Smooth muscle cell (in vitro differentiated cells): ENCODE data around the gene RGS9BP. TPM values are rescaled to one million over a fixed set of nuclear protein-coding genes. Genes with fewer than 3 reads are reported as not detected.

ENCODE experiments used
- DNase-seq: peaks from one replicate; lab custom pipeline; 2025; ENCODE audit not compliant: unreplicated experiment; lab: John Stamatoyannopoulos, UW
- H2AFZ ChIP-seq: fragments of 200-600 bp; sonication (generic); 2 replicates; pipeline ENCODE4 v1.6.0; 2016; ENCODE audit warnings: antibody characterized with exemption, low read depth, mild to moderate bottlenecking
- H3F3A ChIP-seq: fragments of 200-600 bp; sonication (generic); 2 replicates; pipeline ENCODE4 v1.6.0; 2017; ENCODE audit warnings: antibody characterized with exemption, low read depth
- H3K27ac ChIP-seq: fragments of 200-600 bp; sonication (generic); 2 replicates; pipeline ENCODE4 v1.5.1; 2016; ENCODE audit warnings: low read depth, mild to moderate bottlenecking
- H3K27me3 ChIP-seq: fragments of 200-600 bp; sonication (generic); 2 replicates; pipeline ENCODE4 v1.6.1; 2016; ENCODE audit warnings: low read depth, mild to moderate bottlenecking
- H3K36me3 ChIP-seq: fragments of 200-600 bp; sonication (generic); 2 replicates; pipeline ENCODE4 v1.5.1; 2016; ENCODE audit warnings: low read depth
- H3K4me1 ChIP-seq: fragments of 200-600 bp; sonication (generic); 2 replicates; pipeline ENCODE4 v1.5.1; 2016; ENCODE audit warnings: low read depth
- H3K4me2 ChIP-seq: fragments of 200-600 bp; sonication (generic); 2 replicates; pipeline ENCODE4 v1.6.0; 2016; ENCODE audit warnings: mild to moderate bottlenecking
- H3K4me3 ChIP-seq: fragments of 200-600 bp; sonication (generic); 2 replicates; pipeline ENCODE4 v1.5.1; 2016; ENCODE audit warnings: mild to moderate bottlenecking
- H3K79me2 ChIP-seq: fragments of 200-600 bp; sonication (generic); 2 replicates; pipeline ENCODE4 v1.6.0; 2016; ENCODE audit warnings: low read depth, mild to moderate bottlenecking
- H3K9ac ChIP-seq: fragments of 200-600 bp; sonication (generic); 2 replicates; pipeline ENCODE4 v1.6.0; 2016; ENCODE audit warnings: low read depth
- H3K9me3 ChIP-seq: fragments of 200-600 bp; sonication (generic); replicated peaks from 2 replicates; pipeline ENCODE4 v1.5.1; 2016; ENCODE audit warnings: low read depth
- H4K20me1 ChIP-seq: fragments of 200-600 bp; sonication (generic); 2 replicates; pipeline ENCODE4 v1.6.0; 2016; ENCODE audit warnings: low read depth
- WGBS: methylation state at CpG from one replicate; pipeline ENCODE4 v1.1.7; 2016; ENCODE audit warnings: low lambda C conversion rate; 5-methylcytosine and 5-hydroxymethylcytosine counted together
- polyA plus RNA-seq: library from polyadenylated mRNA; unstranded; fragments of >200 nt; fragmentation: Nextera tagmentation; extraction: Ambion mirVana; gene quantifications from 2 replicates; pipeline ENCODE4 v1.2.1, GENCODE V29; 2016
- small RNA-seq: library from RNA; depleted of rRNA; stranded (forward); fragments of <200 nt; gene quantifications from one replicate; pipeline ENCODE3, GENCODE V24; 2014
- total RNA-seq: library from RNA; depleted of rRNA; stranded (reverse); fragments of >200 nt; gene quantifications from 2 replicates; pipeline ENCODE4 v1.2.3, GENCODE V29; 2014
- TF ChIP-seq, protein P1 (sequence below): fragments of 200-600 bp; sonication (generic); IDR thresholded peaks from 2 replicates; pipeline ENCODE4 v1.5.1; 2017; ENCODE audit warnings: borderline replicate concordance, mild to moderate bottlenecking, antibody characterized with exemption; ENCODE audit not compliant: insufficient read depth, poor library complexity, severe bottlenecking

RGS9BP gene
- total and polyA plus RNA-seq, 2 experiments from 2014 or later, result not detected

DNA sequence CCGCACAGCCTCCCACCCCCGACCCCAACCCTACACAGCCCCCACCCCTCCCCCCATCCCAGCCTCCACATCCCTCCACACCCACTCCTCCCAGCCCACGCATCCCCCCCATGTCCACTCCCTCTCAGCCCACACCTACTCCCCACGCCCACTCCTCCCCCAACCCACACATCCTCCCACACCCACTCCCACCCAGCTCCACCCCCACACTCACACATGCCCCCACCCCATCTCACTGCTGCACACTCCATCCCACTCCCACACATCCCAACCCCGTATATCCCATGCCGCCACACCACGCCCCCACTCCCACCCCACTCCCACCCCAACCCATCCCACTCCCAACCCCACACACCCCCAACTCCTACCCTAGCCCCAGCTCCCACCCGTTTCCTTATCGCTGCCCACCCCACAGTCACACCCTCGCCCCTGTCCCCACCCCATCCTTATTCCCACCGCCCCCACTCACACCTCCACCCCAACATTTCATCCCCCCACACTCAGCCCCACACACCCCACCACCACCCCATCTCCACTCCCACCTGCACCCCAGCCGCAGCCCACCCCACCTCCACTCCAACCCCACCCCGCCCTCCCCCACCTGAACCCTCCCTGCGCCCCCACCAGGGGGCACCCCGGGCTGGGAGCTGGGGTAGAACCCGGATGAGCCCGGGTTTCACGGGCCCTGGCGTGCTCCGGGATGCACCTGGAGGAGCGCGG is 44.7 kb downstream of the RGS9BP start:
- Histone ChIP-seq H3K79me2 (no peaks in the 10 kb centered on the region), H4K20me1 (no peaks in the 10 kb centered on the region)
- WGBS, result no CpG with 5 or more reads among the region's 22 CpGs

DNA sequence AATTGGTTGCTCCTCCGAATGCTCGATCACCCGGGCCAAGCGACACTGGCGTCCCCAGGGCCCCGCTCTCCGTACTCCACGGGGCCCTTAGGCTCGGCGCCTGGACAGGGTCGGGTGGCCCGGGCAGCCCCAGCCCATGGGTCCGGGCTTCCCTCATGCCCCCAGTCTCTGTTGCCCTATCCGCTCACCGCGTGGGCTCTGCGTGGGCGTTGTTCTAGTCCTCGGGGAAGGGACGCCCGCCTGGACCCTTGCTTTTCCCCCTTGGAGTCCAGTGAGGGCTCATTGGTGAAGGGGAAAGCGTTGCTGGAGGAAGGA is 45.2 kb downstream of the RGS9BP start:
- TF ChIP-seq, protein P1, sequence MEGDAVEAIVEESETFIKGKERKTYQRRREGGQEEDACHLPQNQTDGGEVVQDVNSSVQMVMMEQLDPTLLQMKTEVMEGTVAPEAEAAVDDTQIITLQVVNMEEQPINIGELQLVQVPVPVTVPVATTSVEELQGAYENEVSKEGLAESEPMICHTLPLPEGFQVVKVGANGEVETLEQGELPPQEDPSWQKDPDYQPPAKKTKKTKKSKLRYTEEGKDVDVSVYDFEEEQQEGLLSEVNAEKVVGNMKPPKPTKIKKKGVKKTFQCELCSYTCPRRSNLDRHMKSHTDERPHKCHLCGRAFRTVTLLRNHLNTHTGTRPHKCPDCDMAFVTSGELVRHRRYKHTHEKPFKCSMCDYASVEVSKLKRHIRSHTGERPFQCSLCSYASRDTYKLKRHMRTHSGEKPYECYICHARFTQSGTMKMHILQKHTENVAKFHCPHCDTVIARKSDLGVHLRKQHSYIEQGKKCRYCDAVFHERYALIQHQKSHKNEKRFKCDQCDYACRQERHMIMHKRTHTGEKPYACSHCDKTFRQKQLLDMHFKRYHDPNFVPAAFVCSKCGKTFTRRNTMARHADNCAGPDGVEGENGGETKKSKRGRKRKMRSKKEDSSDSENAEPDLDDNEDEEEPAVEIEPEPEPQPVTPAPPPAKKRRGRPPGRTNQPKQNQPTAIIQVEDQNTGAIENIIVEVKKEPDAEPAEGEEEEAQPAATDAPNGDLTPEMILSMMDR, result no peak
- Histone ChIP-seq H3K4me2 (no peak overlapping the region), H3F3A (no peaks in the 10 kb centered on the region), H3K36me3 (no peaks in the 10 kb centered on the region), H3K9ac (no peak overlapping the region), H3K4me1 (no peaks in the 10 kb centered on the region), H3K79me2 (no peaks in the 10 kb centered on the region), H2AFZ (no peak overlapping the region), H3K4me3 (no peak overlapping the region), H3K9me3 (no peaks in the 10 kb centered on the region), H4K20me1 (no peaks in the 10 kb centered on the region), H3K27me3 (no peaks in the 10 kb centered on the region), H3K27ac (no peak overlapping the region)
- DNase-seq, result no peak
- 96% methylated on average over 16 of the region's 22 CpGs for WGBS

More for the DNA sequence above, 44.7 kb downstream of the RGS9BP start:
- H3K9me3 ChIP-seq, result no peaks in the 10 kb centered on the region
- H3K36me3 ChIP-seq, result no peaks in the 10 kb centered on the region
- TF ChIP-seq, protein P1, result no peak
- H3K4me2 ChIP-seq, result no peak overlapping the region
- H3K9ac ChIP-seq, result no peak overlapping the region
- H3K27ac ChIP-seq, result no peak overlapping the region
- H3F3A ChIP-seq, result no peaks in the 10 kb centered on the region
- no peak overlapping the region for H3K4me3 ChIP-seq
- no peak overlapping the region for H2AFZ ChIP-seq
- no peak for DNase-seq
- H3K27me3 ChIP-seq, result no peaks in the 10 kb centered on the region
- no peaks in the 10 kb centered on the region for H3K4me1 ChIP-seq

Small RNA genes lying within 50 kb of the gene (small RNA-seq; reads per million reads assigned to genes)
- not detected for gene RN7SL789P

Other genes starting within 250 kb of the RGS9BP start
- 131 and 148 TPM in 2 replicates for gene PDCD5, start 94.7 kb upstream of the RGS9BP start, total RNA-seq
- 220 and 222 TPM in 2 replicates for gene PDCD5, start 94.7 kb upstream of the RGS9BP start, polyA plus RNA-seq
- gene ANKRD27, start 668 bp upstream of the RGS9BP start, total RNA-seq, result 19.5 and 19.7 TPM in 2 replicates
- gene ANKRD27, start 668 bp upstream of the RGS9BP start, polyA plus RNA-seq, result 7.7 and 10.5 TPM in 2 replicates
- gene NUDT19, start 16.0 kb downstream of the RGS9BP start, total RNA-seq, result 3.5 and 7.0 TPM in 2 replicates
- gene NUDT19, start 16.0 kb downstream of the RGS9BP start, polyA plus RNA-seq, result 2.0 and 2.2 TPM in 2 replicates
- gene TDRD12, start 43.9 kb downstream of the RGS9BP start, total RNA-seq, result 1.1 TPM in 1 of 2 replicates, not detected in the other
- 0.05 and 0.86 TPM in 2 replicates for gene TDRD12, start 43.9 kb downstream of the RGS9BP start, polyA plus RNA-seq
- not detected in 2 replicates for gene SLC7A9, start 193.9 kb downstream of the RGS9BP start, total RNA-seq
- 0.21 and 0.24 TPM in 2 replicates for gene SLC7A9, start 193.9 kb downstream of the RGS9BP start, polyA plus RNA-seq